IMR-90 (cell line): Measurements from ENCODE around the gene CD2. TPM values are rescaled to one million over a fixed set of nuclear protein-coding genes. Genes with fewer than 3 reads are reported as not detected.

Experiments used
- ATAC-seq: fragments of 200-7000 bp; cut with Tn5 transposase; 2 replicates; pipeline ENCODE4 v1.9.1; 2020; ENCODE audit warnings: low read depth, mild to moderate bottlenecking, moderate library complexity
- BruUV-seq: library from RNA; stranded (reverse); fragments of 400-500 nt; replicated peaks from 2 replicates; lab custom pipeline; 2021; lab: Mats Ljungman, UMichigan
- CTCF ChIA-PET: fragments of 300-600 bp; formaldehyde crosslinking; extraction: SDS; loops from one replicate; lab custom pipeline; 2021; ENCODE audit warnings: antibody characterized with exemption; lab: Yijun Ruan, JAX
- POLR2A ChIA-PET: fragments of 300-600 bp; sonication (Branson Sonifier 250); formaldehyde crosslinking; loops from one replicate; lab custom pipeline; 2022; ENCODE audit warnings: antibody characterized with exemption; ENCODE audit not compliant: unreplicated experiment; lab: Charles Lee
- DNase-seq: peaks from one replicate; pipeline ENCODE4 v3.0.0; 2013
- H2AFZ ChIP-seq: replicated peaks from 2 replicates; pipeline ENCODE3; 2013; ENCODE audit warnings: low read length, mild to moderate bottlenecking; ENCODE audit not compliant: poor library complexity
- H2AK5ac ChIP-seq: 2 replicates; pipeline ENCODE4 v1.6.1; 2013; ENCODE audit warnings: low read depth, low read length, inconsistent platforms
- H2AK9ac ChIP-seq: replicated peaks from 2 replicates; pipeline ENCODE3; 2013; ENCODE audit warnings: mild to moderate bottlenecking, low read depth, low read length, moderate library complexity; ENCODE audit not compliant: poor library complexity
- H2BK120ac ChIP-seq: 2 replicates; pipeline ENCODE4 v1.6.1; 2013; ENCODE audit warnings: low read depth, low read length, inconsistent platforms
- H2BK15ac ChIP-seq: 3 replicates; pipeline ENCODE4 v1.6.1; 2013; ENCODE audit warnings: low read depth, low read length, inconsistent platforms
- H2BK20ac ChIP-seq: 2 replicates; pipeline ENCODE4 v1.6.1; 2013; ENCODE audit warnings: low read depth, mild to moderate bottlenecking, inconsistent platforms, low read length, moderate library complexity
- H2BK5ac ChIP-seq: 2 replicates; pipeline ENCODE4 v1.6.1; 2013; ENCODE audit warnings: mild to moderate bottlenecking, low read depth, low read length, inconsistent platforms; ENCODE audit not compliant: poor library complexity, severe bottlenecking
- H3K14ac ChIP-seq: replicated peaks from 2 replicates; pipeline ENCODE4 v1.6.1; 2013; ENCODE audit warnings: low read depth, low read length, inconsistent platforms
- H3K18ac ChIP-seq: 2 replicates; pipeline ENCODE4 v1.6.1; 2013; ENCODE audit warnings: low read depth, low read length, control low read depth
- H3K23ac ChIP-seq: 2 replicates; pipeline ENCODE4 v1.6.1; 2013; ENCODE audit warnings: low read depth, low read length, inconsistent platforms
- H3K27ac ChIP-seq: 2 replicates; pipeline ENCODE4 v1.5.1; 2013; ENCODE audit warnings: mild to moderate bottlenecking, control low read depth, low read length; ENCODE audit not compliant: insufficient read depth
- H3K27me3 ChIP-seq: 2 replicates; pipeline ENCODE4 v1.6.1; 2013; ENCODE audit warnings: low read length; ENCODE audit not compliant: control insufficient read depth, insufficient read depth
- H3K36me3 ChIP-seq: 2 replicates; pipeline ENCODE4 v1.6.1; 2013; ENCODE audit warnings: low read length, mixed read lengths; ENCODE audit not compliant: control insufficient read depth, insufficient read depth
- H3K4ac ChIP-seq: 2 replicates; pipeline ENCODE4 v1.6.1; 2013; ENCODE audit warnings: low read depth, low read length, inconsistent platforms
- H3K4me1 ChIP-seq: 2 replicates; pipeline ENCODE4 v1.6.1; 2013; ENCODE audit warnings: low read length, mixed read lengths; ENCODE audit not compliant: control insufficient read depth, insufficient read depth
- H3K4me2 ChIP-seq: 2 replicates; pipeline ENCODE4 v1.6.1; 2013; ENCODE audit warnings: low read depth, mild to moderate bottlenecking, control low read depth, low read length, moderate library complexity
- H3K4me3 ChIP-seq: 2 replicates; pipeline ENCODE4 v1.5.1; 2013; ENCODE audit warnings: low read depth, mild to moderate bottlenecking, control low read depth, low read length, moderate library complexity; ENCODE audit not compliant: insufficient read depth
- H3K56ac ChIP-seq: 2 replicates; pipeline ENCODE4 v1.6.1; 2013; ENCODE audit warnings: low read length, inconsistent platforms; ENCODE audit not compliant: insufficient read depth; ENCODE audit errors: extremely low read depth
- H3K79me1 ChIP-seq, 2 experiments: 2 replicates each; pipeline ENCODE4 v1.6.1; 2013; ENCODE audit warnings: low read length in 2 of 2, inconsistent platforms in 1 of 2, low read depth in 1 of 2
- H3K9ac ChIP-seq: 2 replicates; pipeline ENCODE4 v1.6.1; 2013; ENCODE audit warnings: low read depth, low read length, control low read depth
- H3K9me1 ChIP-seq: 2 replicates; pipeline ENCODE4 v1.6.1; 2013; ENCODE audit warnings: low read length, inconsistent platforms; ENCODE audit not compliant: insufficient read depth
- H3K9me3 ChIP-seq: 2 replicates; pipeline ENCODE4 v1.6.1; 2013; ENCODE audit warnings: low read length; ENCODE audit not compliant: control insufficient read depth, insufficient read depth
- H4K20me1 ChIP-seq: 2 replicates; pipeline ENCODE4 v1.6.1; 2013; ENCODE audit warnings: low read length, inconsistent platforms; ENCODE audit not compliant: insufficient read depth
- H4K5ac ChIP-seq: 2 replicates; pipeline ENCODE4 v1.6.1; 2013; ENCODE audit warnings: mild to moderate bottlenecking, low read depth, low read length, control low read depth
- H4K8ac ChIP-seq, 2 experiments: 2 replicates each; pipeline ENCODE4 v1.6.1; 2013; ENCODE audit warnings: low read depth in 2 of 2, low read length in 2 of 2, control low read depth in 1 of 2, inconsistent platforms in 1 of 2
- H4K91ac ChIP-seq: 2 replicates; pipeline ENCODE4 v1.6.1; 2013; ENCODE audit warnings: low read depth, low read length, inconsistent platforms; ENCODE audit not compliant: insufficient read depth
- MAFK ChIP-seq: IDR thresholded peaks from 2 replicates; pipeline ENCODE4 v1.6.1; 2012; ENCODE audit warnings: low read depth, low read length, improper control_type of control experiment
- POLR2A ChIP-seq: IDR thresholded peaks from 2 replicates; pipeline ENCODE4 v1.6.1; 2012; ENCODE audit warnings: mild to moderate bottlenecking, low read depth, low read length
- WGBS, 2 experiments: methylation state at CpG; one replicate each; pipeline versions ENCODE4 v1.1.5 to v1.1.7; 2013; ENCODE audit warnings: missing lambda C conversion rate in 2 of 2; ENCODE audit not compliant: insufficient read length in 1 of 2; ENCODE audit errors: extremely low coverage in 2 of 2; 5-methylcytosine and 5-hydroxymethylcytosine counted together
- dilution Hi-C: fragments of 300-500 bp; cut with HindIII; formaldehyde crosslinking; loops from one replicate; pipeline ENCODE4 v1.14.3; 2018; ENCODE audit warnings: low sequenced_read_pairs; ENCODE audit not compliant: unreplicated experiment
- in situ Hi-C: fragments of 300-500 bp; cut with MboI; formaldehyde crosslinking; loops from 3 replicates; pipeline ENCODE4 v1.14.3; 2019; ENCODE audit warnings: low sequenced_read_pairs, inconsistent platforms, mixed read lengths
- intact Hi-C: fragments of 100-400 bp; cut with micrococcal nuclease; formaldehyde crosslinking; loops from 2 replicates; pipeline ENCODE4 v1.10.0; 2022
- polyA plus RNA-seq, 3 experiments: library from polyadenylated mRNA; depleted of rRNA; stranded (reverse); fragments of >200 nt; gene quantifications; 2 replicates each; pipeline ENCODE4 v1.2.3, GENCODE V29; 2012; ENCODE audit warnings: low replicate concordance in 1 of 3
- total RNA-seq: library from RNA; depleted of rRNA; stranded (reverse); fragments of >200 nt; gene quantifications from 2 replicates; pipeline ENCODE4 v1.2.3, GENCODE V29; 2012

Gene CD2
- total and polyA plus RNA-seq, 2 of the 4 experiments (the other 2 are of a cell fraction), result not detected

GRCh38 chr1:116753312-116753711 lies 918 bp upstream of the CD2 start:
- ATAC-seq, result no peak
- H3K56ac ChIP-seq, result no peak overlapping the region
- H3K27me3 ChIP-seq, result no peaks in the 10 kb centered on the region
- dilution Hi-C loops, result no loop called here
- no peaks in the 10 kb centered on the region for H3K36me3 ChIP-seq
- no CpG with 5 or more reads among the region's 3 CpGs for WGBS, 2 experiments
- in situ Hi-C loops, result no loop called here
- H3K14ac ChIP-seq, result no peak overlapping the region
- H2AK9ac ChIP-seq, result no peak overlapping the region
- H3K9ac ChIP-seq, result no peak overlapping the region
- no peaks in the 10 kb centered on the region for H4K20me1 ChIP-seq
- no peak overlapping the region for H2BK120ac ChIP-seq
- H3K4me2 ChIP-seq, result no peak overlapping the region
- H2BK5ac ChIP-seq, result no peak overlapping the region
- H2AFZ ChIP-seq, result no peak overlapping the region
- no peak overlapping the region for H4K5ac ChIP-seq
- no peak overlapping the region for H3K4me3 ChIP-seq
- no peak for DNase-seq
- no TSS peak for BruUV-seq
- H2BK15ac ChIP-seq, result no peak overlapping the region
- H3K79me1 ChIP-seq, result no peaks in the 10 kb centered on the region
- no peak overlapping the region for H3K27ac ChIP-seq
- no peak overlapping the region for H4K91ac ChIP-seq
- H4K8ac ChIP-seq, result no peak overlapping the region
- H3K18ac ChIP-seq, result no peak overlapping the region
- TF ChIP-seq MAFK, result no peak
- TF ChIP-seq POLR2A, result no peak
- no peaks in the 10 kb centered on the region for H3K9me1 ChIP-seq
- no peaks in the 10 kb centered on the region for H3K9me3 ChIP-seq
- CTCF ChIA-PET, result no interaction called here
- H2BK20ac ChIP-seq, result no peak overlapping the region
- H3K4ac ChIP-seq, result no peak overlapping the region
- intact Hi-C loops, result no loop called here
- POLR2A ChIA-PET, result no interaction called here
- H3K4me1 ChIP-seq, result no peaks in the 10 kb centered on the region
- H2AK5ac ChIP-seq, result no peak overlapping the region
- H3K23ac ChIP-seq, result no peak overlapping the region
